ENCODE results near the gene PARD3. TPM values are rescaled to one million over a fixed set of nuclear protein-coding genes. Genes with fewer than 3 reads are reported as not detected.

PARD3 gene
- total RNA-seq, 2 donors from 2014 or later = 32.0 to 61.9 TPM

DNA sequence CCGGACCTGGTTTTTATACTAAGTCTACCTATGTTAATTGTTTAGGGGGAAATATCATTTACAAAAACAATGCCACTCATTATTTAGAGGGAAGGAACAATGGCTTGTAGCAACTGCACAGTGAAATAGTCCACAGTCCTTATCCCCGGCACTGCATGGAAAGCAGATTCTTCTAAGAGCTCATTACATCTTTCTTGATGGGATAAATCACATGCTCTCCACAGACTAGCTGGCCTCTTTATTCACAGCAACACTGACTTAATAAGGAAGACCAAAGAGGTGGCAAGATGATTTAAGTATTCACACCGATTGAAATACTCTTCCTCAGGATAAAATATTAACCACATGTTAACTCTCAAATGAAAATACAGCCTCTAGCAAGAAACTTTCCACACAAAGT is 349.4 kb downstream of the PARD3 start:
- Histone ChIP-seq H3K4me3 (no peak overlapping the region), H3K27ac (no peak overlapping the region), H3K27me3 (replicated peaks; ENCODE audit: insufficient read depth) (no peaks in the 10 kb centered on the region), H3K4me1 (replicated peaks) (peaks cover 6% of the 10 kb centered on the region), H3K9me3 (no peaks in the 10 kb centered on the region), H3K36me3 (no peaks in the 10 kb centered on the region)
- TF ChIP-seq POLR2A (IDR thresholded peaks at IDR 0.05) = no peak
- no peak for TF ChIP-seq POLR2AphosphoS5 (IDR thresholded peaks at IDR 0.05)
- TF ChIP-seq CTCF (IDR thresholded peaks at IDR 0.05) = no peak
- WGBS = 75% methylated on average over 3 of the region's 3 CpGs
- no peak for DNase-seq (ENCODE audit: low spot score)
- intact Hi-C loops (cut with DNase I) = no loop called here

- no peak for TF ChIP-seq CTCF (IDR thresholded peaks at IDR 0.05)
- TF ChIP-seq POLR2AphosphoS5 (IDR thresholded peaks at IDR 0.05) = no peak
- no peak for TF ChIP-seq POLR2A (IDR thresholded peaks at IDR 0.05)
- DNase-seq (ENCODE audit: low spot score) = no peak
- intact Hi-C loops (cut with DNase I) = no loop called here
Observed at GRCh38 chr10:34464591-34464990, 350.5 kb downstream of the PARD3 start.

DNA sequence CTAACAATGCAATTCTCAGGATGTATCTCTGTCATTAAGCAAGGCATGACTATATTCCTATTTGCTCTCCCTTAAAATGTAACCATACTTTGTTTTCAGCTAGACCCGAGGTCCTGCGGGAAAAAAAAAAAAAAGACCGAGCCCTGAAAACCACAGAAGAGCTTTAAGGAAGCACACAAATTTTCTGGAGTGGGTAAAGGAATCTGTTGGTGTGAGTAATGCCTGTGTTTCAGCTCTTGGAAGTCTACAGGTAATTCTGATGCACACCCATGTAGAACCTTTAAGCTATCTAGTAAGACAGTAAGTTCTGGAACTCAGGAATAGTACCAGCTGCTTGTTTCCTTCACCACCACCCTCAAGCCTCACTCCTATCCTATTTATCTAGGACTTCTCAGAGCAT is 351.1 kb downstream of the PARD3 start:
- WGBS = 89% methylated on average over 3 of the region's 3 CpGs
- Histone ChIP-seq H3K27me3 (replicated peaks; ENCODE audit: insufficient read depth) (no peaks in the 10 kb centered on the region), H3K4me1 (replicated peaks) (no peaks in the 10 kb centered on the region), H3K27ac (no peak overlapping the region), H3K9me3 (no peaks in the 10 kb centered on the region), H3K4me3 (no peak overlapping the region), H3K36me3 (no peaks in the 10 kb centered on the region)
- no peak for TF ChIP-seq CTCF (IDR thresholded peaks at IDR 0.05)
- no peak for TF ChIP-seq POLR2A (IDR thresholded peaks at IDR 0.05)
- no peak for TF ChIP-seq POLR2AphosphoS5 (IDR thresholded peaks at IDR 0.05)
- no peak for DNase-seq (ENCODE audit: low spot score)
- intact Hi-C loops (cut with DNase I) = no loop called here

More at GRCh38 chr10:34464591-34464990, 350.5 kb downstream of the PARD3 start:
- Histone ChIP-seq H3K9me3 (no peaks in the 10 kb centered on the region), H3K27me3 (replicated peaks; ENCODE audit: insufficient read depth) (no peaks in the 10 kb centered on the region), H3K4me1 (replicated peaks) (no peaks in the 10 kb centered on the region), H3K27ac (no peak overlapping the region), H3K4me3 (no peak overlapping the region), H3K36me3 (no peaks in the 10 kb centered on the region)

DNA sequence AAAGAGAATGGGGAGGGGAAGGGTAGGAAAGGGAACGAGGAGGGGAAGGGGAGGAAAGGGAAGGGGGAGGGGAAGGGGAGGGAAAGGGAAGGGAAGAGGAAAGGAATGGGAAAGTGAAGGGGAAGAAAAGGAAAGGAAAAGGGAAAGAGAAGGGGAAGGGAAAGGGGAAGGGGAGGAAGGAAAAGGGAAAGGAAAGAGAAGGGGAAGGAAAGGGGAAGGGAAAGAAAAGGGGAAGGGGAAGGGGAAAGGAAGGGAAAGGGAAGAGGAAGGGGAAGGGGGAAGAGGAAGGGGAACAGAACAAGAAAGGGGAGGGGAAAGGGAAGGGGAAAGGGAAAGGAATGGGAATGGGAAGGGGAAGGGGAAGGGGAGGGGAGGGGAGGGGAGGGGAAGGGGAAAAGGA is 352.1 kb downstream of the PARD3 start:
- no peak for TF ChIP-seq POLR2AphosphoS5 (IDR thresholded peaks at IDR 0.05)
- no peak for TF ChIP-seq POLR2A (IDR thresholded peaks at IDR 0.05)
- TF ChIP-seq CTCF (IDR thresholded peaks at IDR 0.05) = no peak
- intact Hi-C loops (cut with DNase I) = no loop called here
- no peak overlapping the region for H3K27ac ChIP-seq
- H3K27me3 ChIP-seq (replicated peaks; ENCODE audit: insufficient read depth) = no peaks in the 10 kb centered on the region
- DNase-seq (ENCODE audit: low spot score) = no peak
- no peaks in the 10 kb centered on the region for H3K4me1 ChIP-seq (replicated peaks)
- H3K9me3 ChIP-seq = no peaks in the 10 kb centered on the region
- H3K4me3 ChIP-seq = no peak overlapping the region
- no peaks in the 10 kb centered on the region for H3K36me3 ChIP-seq
- 72% methylated on average over 1 of the region's 1 CpG for WGBS

- no peak for DNase-seq (ENCODE audit: low spot score)
- H3K4me3 ChIP-seq = no peak overlapping the region
- no peak overlapping the region for H3K27ac ChIP-seq
- intact Hi-C loops (cut with DNase I) = no loop called here
- H3K9me3 ChIP-seq = no peaks in the 10 kb centered on the region
- no peak for TF ChIP-seq CTCF (IDR thresholded peaks at IDR 0.05)
- H3K36me3 ChIP-seq = no peaks in the 10 kb centered on the region
- WGBS = 69% methylated on average over 3 of the region's 3 CpGs
- H3K4me1 ChIP-seq (replicated peaks) = no peaks in the 10 kb centered on the region
- H3K27me3 ChIP-seq (replicated peaks; ENCODE audit: insufficient read depth) = no peaks in the 10 kb centered on the region
Observed at GRCh38 chr10:34462056-34462455, 353.0 kb downstream of the PARD3 start.
